HEK293 (cell line): Measurements from ENCODE around the gene DPP6.
"Not testable (repeated sequence)": the region's sequence is repeated elsewhere in the genome, so short reads cannot be mapped to it uniquely, and the experiment has no call there.

Experiments
- CTCF ChIA-PET: fragments of 350-600 bp; formaldehyde crosslinking; extraction: SDS; loops from one replicate; lab custom pipeline; 2021; ENCODE audit warnings: antibody characterized with exemption; lab: Yijun Ruan, JAX
- POLR2A ChIA-PET: fragments of 300-600 bp; formaldehyde crosslinking; extraction: SDS; loops from one replicate; lab custom pipeline; 2020; ENCODE audit warnings: antibody characterized with exemption, inconsistent platforms; lab: Yijun Ruan, JAX
- H3K27ac ChIP-seq: fragments of 200-500 bp; sonication (Bioruptor generic); 2 replicates; pipeline ENCODE4 v1.5.1; 2014; ENCODE audit warnings: low read depth, low read length, control low read depth, inconsistent platforms; ENCODE audit errors: extremely low read depth
- H3K36me3 ChIP-seq, 2 experiments: fragments of 200-500 bp in 1 of 2; sonication (Bioruptor generic) in 1 of 2; 1 replicate in 1 of 2; 2 replicates in 1 of 2; pipeline ENCODE4 v1.5.1; 2014 to 2017; ENCODE audit warnings: inconsistent platforms in 2 of 2, low read length in 2 of 2; ENCODE audit not compliant: control insufficient read depth in 2 of 2, insufficient read depth in 1 of 2
- H3K4me1 ChIP-seq: fragments of 200-500 bp; sonication (Bioruptor generic); 2 replicates; pipeline ENCODE4 v1.5.1; 2014; ENCODE audit warnings: mild to moderate bottlenecking, low read length, inconsistent platforms; ENCODE audit not compliant: control insufficient read depth, insufficient read depth
- H3K4me3 ChIP-seq: 2 replicates; pipeline ENCODE4 v1.5.1; 2011; ENCODE audit warnings: low read depth, mild to moderate bottlenecking, control low read depth, low read length, moderate library complexity
- H3K9me3 ChIP-seq: fragments of 200-500 bp; sonication (Bioruptor generic); 2 replicates; pipeline ENCODE4 v1.5.1; 2014; ENCODE audit warnings: low read depth, low read length, inconsistent platforms; ENCODE audit not compliant: control insufficient read depth, insufficient read depth

Gene DPP6

DNA sequence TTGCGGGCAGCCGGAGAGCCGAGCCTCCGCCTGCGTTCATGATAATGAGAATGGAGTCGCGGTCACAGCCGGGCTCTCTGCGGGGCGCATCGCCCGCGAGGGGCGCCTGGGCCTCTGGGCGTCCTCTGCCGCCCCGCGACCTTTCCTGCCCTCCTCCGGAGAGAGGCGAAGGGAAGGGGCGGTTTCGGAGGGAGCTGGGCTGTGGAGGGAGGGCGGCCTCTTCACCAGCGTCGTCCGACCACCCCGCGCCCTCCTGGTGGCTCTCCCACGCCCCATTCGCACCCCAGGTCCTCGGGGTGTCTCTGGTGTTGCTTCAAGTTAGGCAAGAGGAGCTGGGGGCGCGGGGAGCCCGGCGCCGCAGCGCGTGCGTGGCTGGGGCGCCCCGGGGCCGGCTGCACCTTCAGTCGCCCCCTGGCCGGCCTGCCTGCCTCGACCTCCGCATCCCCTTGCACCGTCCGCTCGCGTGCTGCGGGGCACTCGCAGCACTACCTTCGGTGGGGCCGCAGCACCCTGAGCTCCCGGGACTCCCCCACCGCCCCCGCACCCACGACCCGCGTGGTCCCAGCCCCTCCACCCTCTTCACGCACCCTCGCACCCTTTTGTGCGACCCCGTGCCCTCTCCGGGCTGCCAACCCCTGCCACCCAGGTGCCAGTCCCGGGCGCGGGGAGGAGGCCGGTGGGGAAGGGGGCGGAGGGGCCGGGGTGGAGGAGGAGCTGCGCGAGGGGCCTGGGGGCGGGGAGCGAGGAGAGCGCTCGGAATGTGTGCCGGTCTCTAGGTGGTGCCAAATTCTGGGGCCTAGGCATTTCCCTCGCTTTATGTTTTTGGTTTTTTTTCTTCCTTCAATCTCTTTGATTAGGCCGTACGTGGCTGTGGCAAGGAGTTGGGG lies at the start of gene DPP6:
DPP6 (plus strand) TSS at position 756 of the 887 bp plus-strand sequence.
- POLR2A ChIA-PET, CTCF ChIA-PET, H3K9me3 ChIP-seq, H3K4me1 ChIP-seq, H3K36me3 ChIP-seq, H3K4me3 ChIP-seq, H3K27ac ChIP-seq: not testable (repeated sequence)

- CTCF ChIA-PET, H3K36me3 ChIP-seq, POLR2A ChIA-PET, H3K4me1 ChIP-seq, H3K9me3 ChIP-seq, H3K27ac ChIP-seq, H3K4me3 ChIP-seq: not testable (repeated sequence)
These were observed 42.7 kb upstream of the DPP6 start for GRCh38 chr7:154009423-154009911.

DNA sequence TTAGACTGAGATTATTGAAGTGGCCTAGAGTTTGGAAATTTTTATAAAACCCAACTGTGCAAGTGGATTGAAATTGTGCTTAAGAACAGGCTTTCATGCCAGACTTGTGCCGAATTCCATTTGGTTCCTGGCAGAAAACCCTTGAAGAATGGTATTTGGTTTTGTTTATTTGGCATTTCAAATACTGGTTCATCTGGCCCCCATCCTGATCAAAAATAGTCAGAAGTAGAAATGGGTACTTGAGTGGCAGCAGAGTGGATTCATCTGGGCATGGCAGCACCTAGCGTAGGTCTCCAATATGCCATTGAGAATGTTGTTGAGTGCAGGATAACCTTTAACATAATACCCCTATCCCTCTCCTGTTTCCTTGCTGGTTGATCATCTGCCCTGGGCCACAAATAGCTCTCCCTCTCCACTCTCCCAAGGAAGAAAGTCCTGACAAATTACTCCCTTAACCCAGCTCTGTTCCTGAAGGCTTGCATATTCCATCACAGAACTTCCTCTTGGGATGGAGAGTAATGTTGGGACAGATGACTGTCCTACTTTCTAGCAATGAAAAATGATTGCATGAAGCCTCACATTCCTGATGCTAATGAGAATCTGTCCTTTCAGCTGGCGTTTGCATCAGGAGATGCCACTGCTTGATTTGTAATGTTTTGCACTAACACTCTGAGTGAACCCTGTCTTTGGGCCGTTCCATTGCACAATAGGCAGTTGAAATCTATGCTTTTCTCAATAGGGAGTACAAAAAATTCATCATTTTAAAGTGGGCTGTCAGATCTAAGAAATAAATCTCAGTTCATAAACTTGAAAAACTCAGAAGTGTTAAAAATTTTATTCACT lies 41.3 kb upstream of the DPP6 start:
- H3K36me3 ChIP-seq, POLR2A ChIA-PET, H3K27ac ChIP-seq, H3K4me1 ChIP-seq, H3K9me3 ChIP-seq, CTCF ChIA-PET, H3K4me3 ChIP-seq: not testable (repeated sequence)

DNA sequence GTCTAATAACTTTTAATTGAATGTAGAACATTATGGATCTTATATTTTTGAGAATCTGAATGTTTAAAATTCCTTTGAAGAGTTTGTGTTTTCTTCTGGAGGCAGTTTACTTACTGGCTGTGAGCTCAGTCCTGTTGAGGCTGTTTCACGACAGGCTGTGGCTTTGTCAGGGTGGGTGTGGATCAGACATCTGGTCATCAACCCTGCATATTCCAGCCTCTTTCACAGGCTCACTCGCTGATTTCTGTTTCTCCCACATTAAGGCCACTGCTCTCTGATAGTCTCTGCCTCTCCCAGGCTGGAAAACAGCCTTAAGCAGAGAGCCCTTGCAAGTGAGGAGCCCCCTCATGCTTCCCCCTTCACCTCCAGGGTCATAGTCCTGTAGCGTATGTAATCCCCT lies 39.4 kb upstream of the DPP6 start:
- H3K36me3 ChIP-seq, H3K27ac ChIP-seq, POLR2A ChIA-PET, H3K4me1 ChIP-seq, H3K4me3 ChIP-seq, CTCF ChIA-PET, H3K9me3 ChIP-seq: not testable (repeated sequence)

DNA sequence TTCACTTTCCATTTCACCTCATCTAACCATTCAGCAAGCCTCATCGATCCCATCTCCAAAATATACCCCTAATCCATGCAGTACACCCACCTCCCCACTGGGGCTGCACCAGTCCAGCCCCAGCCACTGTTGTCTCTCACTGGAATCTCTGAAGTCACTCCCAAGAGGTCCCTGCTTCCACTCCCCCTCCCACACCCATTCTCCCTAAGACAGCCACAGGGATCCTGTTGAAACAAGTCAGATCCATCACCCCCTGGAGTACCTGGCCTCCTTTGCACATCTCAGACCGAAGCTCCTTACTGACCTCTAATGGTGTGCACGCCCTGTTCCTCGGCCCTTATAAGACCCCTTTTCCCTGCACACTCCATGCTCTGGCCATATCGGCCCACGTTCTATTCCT lies 36.6 kb upstream of the DPP6 start:
- CTCF ChIA-PET, POLR2A ChIA-PET: not testable (repeated sequence)

GRCh38 chr7:154018354-154018753 lies 33.8 kb upstream of the DPP6 start:
- H3K4me1 ChIP-seq, H3K36me3 ChIP-seq, CTCF ChIA-PET, H3K9me3 ChIP-seq, H3K27ac ChIP-seq, POLR2A ChIA-PET, H3K4me3 ChIP-seq: not testable (repeated sequence)

More for the DNA sequence above, 36.6 kb upstream of the DPP6 start:
- H3K27ac ChIP-seq, H3K4me3 ChIP-seq, H3K9me3 ChIP-seq, H3K36me3 ChIP-seq, H3K4me1 ChIP-seq: not testable (repeated sequence)

DNA sequence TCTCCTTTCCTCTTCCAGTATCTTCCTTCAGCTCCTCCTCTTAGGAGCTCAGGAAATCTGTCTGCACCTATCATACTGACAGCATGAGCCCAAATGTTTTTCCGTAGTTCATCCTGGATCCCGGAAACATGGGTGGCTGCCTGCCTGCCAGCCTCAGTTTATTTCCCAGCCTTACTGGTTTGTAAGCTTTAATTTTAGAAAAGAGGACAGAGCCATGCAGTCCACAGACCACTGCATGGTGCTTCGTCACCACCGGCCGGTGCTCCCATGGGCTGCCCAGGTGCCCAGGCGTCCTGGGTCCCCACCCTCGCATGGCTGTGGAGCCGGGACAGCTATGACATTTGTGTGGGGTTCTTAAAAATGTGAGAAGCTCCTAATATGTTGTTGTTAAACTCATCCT lies 24.4 kb upstream of the DPP6 start:
- H3K4me3 ChIP-seq, POLR2A ChIA-PET, H3K27ac ChIP-seq, CTCF ChIA-PET, H3K9me3 ChIP-seq, H3K36me3 ChIP-seq, H3K4me1 ChIP-seq: not testable (repeated sequence)

GRCh38 chr7:154030476-154031080 lies 21.6 kb upstream of the DPP6 start:
- H3K4me1 ChIP-seq, H3K9me3 ChIP-seq, H3K36me3 ChIP-seq, CTCF ChIA-PET, H3K27ac ChIP-seq, H3K4me3 ChIP-seq, POLR2A ChIA-PET: not testable (repeated sequence)

- POLR2A ChIA-PET, CTCF ChIA-PET, H3K4me3 ChIP-seq, H3K27ac ChIP-seq, H3K9me3 ChIP-seq, H3K36me3 ChIP-seq, H3K4me1 ChIP-seq: not testable (repeated sequence)
These were observed 12.6 kb upstream of the DPP6 start for GRCh38 chr7:154039466-154040165.

- H3K4me3 ChIP-seq, H3K27ac ChIP-seq, H3K36me3 ChIP-seq, H3K9me3 ChIP-seq, CTCF ChIA-PET, POLR2A ChIA-PET, H3K4me1 ChIP-seq: not testable (repeated sequence)
These were observed 1.8 kb upstream of the DPP6 start for GRCh38 chr7:154050394-154050793.
